LNCaP clone FGC (cell line): ENCODE measurements around the gene GMPR2.

Experiments
- DNase-seq: peaks from one replicate; pipeline ENCODE4 v3.0.0-alpha.2; 2011; ENCODE audit warnings: low read depth
- H3K4me3 ChIP-seq: 2 replicates; pipeline ENCODE4 v1.5.1; 2011; ENCODE audit warnings: mild to moderate bottlenecking, low read depth, low read length, control low read depth
- TF ChIP-seq, protein P1 (sequence below): IDR thresholded peaks from 2 replicates; pipeline ENCODE4 v1.5.1; 2012; ENCODE audit warnings: mild to moderate bottlenecking; ENCODE audit not compliant: control insufficient read depth, insufficient read depth; ENCODE audit errors: extremely low read depth

Gene GMPR2

DNA sequence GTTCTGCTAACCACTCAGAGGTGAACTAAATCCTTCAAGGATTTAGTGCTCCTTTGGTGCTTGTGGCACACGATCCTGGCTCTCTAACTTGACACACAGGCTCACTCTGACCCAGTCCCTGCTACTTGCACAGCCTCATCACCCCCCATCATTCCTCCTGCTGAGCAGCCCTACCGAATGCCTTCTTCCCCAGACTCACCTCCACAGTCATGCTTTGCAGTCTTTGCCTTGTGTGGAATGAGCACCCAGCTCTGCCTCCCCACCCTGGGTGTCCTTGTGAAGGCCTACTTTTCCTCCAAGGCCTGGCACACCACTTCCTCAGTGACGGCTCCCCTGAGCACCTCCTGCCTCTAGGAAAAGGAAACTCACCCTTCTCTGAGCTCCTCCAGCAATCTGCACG is 17.6 kb downstream of the GMPR2 start:
- H3K4me3 ChIP-seq: no peak overlapping the region
- TF ChIP-seq, protein P1, sequence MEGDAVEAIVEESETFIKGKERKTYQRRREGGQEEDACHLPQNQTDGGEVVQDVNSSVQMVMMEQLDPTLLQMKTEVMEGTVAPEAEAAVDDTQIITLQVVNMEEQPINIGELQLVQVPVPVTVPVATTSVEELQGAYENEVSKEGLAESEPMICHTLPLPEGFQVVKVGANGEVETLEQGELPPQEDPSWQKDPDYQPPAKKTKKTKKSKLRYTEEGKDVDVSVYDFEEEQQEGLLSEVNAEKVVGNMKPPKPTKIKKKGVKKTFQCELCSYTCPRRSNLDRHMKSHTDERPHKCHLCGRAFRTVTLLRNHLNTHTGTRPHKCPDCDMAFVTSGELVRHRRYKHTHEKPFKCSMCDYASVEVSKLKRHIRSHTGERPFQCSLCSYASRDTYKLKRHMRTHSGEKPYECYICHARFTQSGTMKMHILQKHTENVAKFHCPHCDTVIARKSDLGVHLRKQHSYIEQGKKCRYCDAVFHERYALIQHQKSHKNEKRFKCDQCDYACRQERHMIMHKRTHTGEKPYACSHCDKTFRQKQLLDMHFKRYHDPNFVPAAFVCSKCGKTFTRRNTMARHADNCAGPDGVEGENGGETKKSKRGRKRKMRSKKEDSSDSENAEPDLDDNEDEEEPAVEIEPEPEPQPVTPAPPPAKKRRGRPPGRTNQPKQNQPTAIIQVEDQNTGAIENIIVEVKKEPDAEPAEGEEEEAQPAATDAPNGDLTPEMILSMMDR: no peak
- no peak for DNase-seq

- TF ChIP-seq, protein P1: no peak
- DNase-seq: no peak
- no peak overlapping the region for H3K4me3 ChIP-seq
Measured at GRCh38 chr14:24251880-24252288, 19.2 kb downstream of the GMPR2 start.

DNA sequence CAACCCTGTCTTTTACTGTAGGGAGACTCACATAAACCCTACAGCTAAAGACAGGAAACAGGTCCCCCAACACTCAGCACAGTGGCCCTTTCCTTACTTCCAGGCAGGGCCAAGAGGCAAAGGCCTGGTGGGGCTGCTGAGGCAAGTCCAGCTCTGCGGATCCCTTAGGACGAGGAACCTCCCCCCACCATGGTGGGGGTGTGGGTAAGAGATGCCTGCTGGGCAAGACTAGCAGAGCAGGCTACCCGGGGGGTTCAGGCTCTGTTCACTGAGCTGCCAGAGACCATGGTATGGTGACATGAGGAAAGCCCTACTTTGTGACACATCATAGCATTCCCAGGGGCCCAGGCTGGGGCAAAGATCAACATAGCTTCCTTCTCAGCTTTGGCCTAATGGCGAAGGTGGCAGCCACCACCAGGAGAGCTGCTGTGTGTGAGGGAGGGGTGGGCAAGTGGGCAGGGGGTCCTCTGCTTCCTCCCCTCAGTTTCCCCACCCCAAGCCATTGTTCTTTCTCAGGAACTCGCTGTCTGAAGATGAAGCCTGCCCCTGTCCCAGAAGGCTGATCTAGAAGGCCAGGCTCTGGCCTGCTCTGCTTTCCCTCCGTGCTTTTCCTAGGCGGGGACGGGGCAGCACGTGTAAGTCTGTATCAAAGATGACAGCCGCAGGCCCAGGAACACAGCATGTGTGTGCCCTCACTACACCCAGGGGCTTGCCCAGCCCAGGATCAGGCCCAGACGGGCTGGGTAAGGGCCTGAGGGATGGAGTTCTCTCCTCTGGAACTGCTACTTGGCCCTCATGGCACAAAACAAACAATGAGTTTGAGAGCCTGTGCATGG is 19.8 kb downstream of the GMPR2 start:
- no peak overlapping the region for H3K4me3 ChIP-seq
- TF ChIP-seq, protein P1: no peak
- no peak for DNase-seq

- no peak for DNase-seq
Measured at GRCh38 chr14:24253936-24254335, 21.2 kb downstream of the GMPR2 start.

DNA sequence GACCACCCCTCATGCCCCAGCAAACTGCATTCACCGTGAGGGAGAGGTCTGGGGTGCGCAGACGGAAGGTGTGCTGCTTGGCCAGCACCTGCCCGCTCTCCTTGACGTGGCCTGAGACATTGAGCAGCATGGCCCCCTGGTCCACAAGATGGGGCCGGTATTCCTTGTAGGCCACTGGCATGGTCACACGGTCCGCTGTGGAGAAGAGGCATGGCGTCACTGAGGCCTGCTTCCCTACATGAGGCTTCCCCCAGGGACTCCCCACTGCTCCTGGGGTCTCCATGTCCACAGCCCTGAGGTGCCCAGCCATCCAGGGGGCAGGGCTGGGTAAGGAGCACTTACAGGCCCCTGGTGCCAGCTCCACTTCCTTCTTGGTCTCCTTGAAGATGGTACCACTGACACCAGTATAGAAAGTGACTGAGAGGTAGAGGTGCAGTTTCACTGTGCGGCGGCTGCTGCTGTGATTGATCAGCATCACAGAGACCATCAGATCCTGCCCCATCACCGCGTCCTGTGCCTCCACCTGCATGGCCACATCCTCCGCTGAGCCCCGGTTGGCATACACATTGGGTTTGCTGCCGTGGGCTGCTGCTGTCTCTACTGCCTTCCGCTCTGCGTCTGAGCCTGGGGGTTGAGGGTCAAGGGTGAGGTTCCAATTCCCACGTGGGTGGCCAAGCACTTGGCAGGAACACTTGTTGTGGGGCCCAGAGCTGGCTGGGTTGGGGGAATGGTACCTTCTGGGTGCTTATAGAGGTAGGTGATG is 22.1 kb downstream of the GMPR2 start:
- no peak overlapping the region for H3K4me3 ChIP-seq
- TF ChIP-seq, protein P1: no peak
- DNase-seq: no peak

More at GRCh38 chr14:24253936-24254335, 21.2 kb downstream of the GMPR2 start:
- TF ChIP-seq, protein P1: no peak
- no peak overlapping the region for H3K4me3 ChIP-seq

GRCh38 chr14:24255438-24255837 is 22.7 kb downstream of the GMPR2 start:
- TF ChIP-seq, protein P1: no peak
- H3K4me3 ChIP-seq: no peak overlapping the region
- no peak for DNase-seq
